RCC 7860 (cell line): Measurements from ENCODE around the gene ZNF579.

Experiments
- DNase-seq: peaks from one replicate; pipeline ENCODE4 v3.0.0-alpha.2; 2015; ENCODE audit warnings: low spot score
- FAIRE-seq: peaks from 2 replicates; lab custom pipeline; 2012; peaks lifted over from hg19 to GRCh38; lab: Jason Lieb, UNC

Gene ZNF579

GRCh38 chr19:55580628-55581144 lies at the start of gene ZNF579:
Gene ZNF579 (minus strand): TSS chr19:55580848. CDS start chr19:55579639, 1,209 bp downstream.
- peak; percentile 50 for DNase-seq
- no peak for FAIRE-seq

GRCh38 chr19:55626350-55626749 lies 45.7 kb upstream of the ZNF579 start:
- DNase-seq = no peak
- FAIRE-seq = no peak

DNA sequence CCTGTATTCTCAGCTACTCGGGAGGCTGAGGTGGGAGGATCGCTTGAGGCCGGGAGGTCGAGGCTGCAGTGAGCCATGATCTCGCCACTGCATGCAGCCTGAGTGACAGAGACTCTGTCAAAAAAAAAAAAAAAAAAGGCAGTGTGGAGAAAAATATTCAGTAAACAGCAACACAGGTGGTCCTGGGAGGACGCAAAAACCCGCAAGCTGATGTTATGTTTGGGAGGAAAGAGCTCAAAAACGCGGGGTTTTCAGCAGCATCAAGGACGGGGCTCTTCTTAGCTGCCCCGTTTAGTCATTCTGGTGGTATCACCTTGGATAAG lies 44.3 kb upstream of the ZNF579 start:
- FAIRE-seq (no peak), DNase-seq (no peak)

- FAIRE-seq = no peak
- DNase-seq = peak; percentile 76
These were observed 43.7 kb upstream of the ZNF579 start, which contains the start of gene ZNF784 for GRCh38 chr19:55624109-55625003. Gene ZNF784 (minus strand): TSS chr19:55624566. CDS start chr19:55624561, 5 bp downstream.

- FAIRE-seq = no peak
These were observed 42.9 kb upstream of the ZNF579 start for GRCh38 chr19:55623561-55623960.

DNA sequence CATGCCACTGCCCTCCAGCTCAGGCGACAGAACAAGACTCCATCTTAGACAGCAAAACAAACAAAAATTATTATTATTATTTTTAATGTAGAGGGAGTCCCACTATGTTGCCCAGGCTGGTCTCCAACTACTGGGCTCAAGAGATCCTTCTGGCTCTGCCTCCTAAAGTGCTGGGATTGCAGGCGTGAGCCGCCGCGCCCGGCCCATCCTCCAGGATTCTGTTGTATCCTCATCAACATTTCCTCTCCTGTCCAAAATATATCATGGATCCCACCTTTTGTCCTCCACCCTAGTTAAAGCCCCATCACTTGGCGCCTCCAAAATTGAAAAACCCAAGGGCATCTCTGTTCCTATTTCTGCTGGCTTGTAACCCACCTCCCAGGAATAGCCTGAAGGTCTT lies 42.5 kb upstream of the ZNF579 start:
- FAIRE-seq = no peak
- no peak for DNase-seq

More at GRCh38 chr19:55623561-55623960, 42.9 kb upstream of the ZNF579 start:
- DNase-seq = no peak

- FAIRE-seq (no peak), DNase-seq (no peak)
These were observed 41.8 kb upstream of the ZNF579 start for GRCh38 chr19:55622242-55622969.

- DNase-seq = no peak
- FAIRE-seq = no peak
These were observed 41.1 kb upstream of the ZNF579 start for GRCh38 chr19:55621673-55622231.

DNA sequence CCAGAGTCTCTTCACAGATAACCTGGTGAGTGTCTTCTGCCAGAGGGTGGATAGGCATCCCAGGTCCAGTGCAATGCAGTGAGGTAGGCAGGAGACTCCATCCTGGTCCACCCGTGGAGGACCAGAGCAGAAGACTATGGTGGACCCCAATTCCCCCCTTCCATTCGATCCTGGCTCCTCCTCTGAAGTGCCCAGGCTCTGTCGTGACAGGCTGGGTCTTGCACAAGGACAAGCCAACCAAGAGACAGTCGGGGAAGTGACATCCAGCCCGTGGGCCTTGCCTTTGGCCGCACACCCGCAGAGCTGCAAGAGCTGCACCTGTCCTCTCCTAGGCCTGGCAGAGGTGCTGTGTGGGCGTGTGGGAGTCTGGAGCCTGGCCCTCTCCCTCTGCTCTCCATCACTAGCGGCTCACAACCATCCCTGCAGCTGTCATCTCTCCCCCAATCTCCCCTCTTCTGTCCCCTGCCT lies 40.6 kb upstream of the ZNF579 start:
- no peak for DNase-seq
- no peak for FAIRE-seq

DNA sequence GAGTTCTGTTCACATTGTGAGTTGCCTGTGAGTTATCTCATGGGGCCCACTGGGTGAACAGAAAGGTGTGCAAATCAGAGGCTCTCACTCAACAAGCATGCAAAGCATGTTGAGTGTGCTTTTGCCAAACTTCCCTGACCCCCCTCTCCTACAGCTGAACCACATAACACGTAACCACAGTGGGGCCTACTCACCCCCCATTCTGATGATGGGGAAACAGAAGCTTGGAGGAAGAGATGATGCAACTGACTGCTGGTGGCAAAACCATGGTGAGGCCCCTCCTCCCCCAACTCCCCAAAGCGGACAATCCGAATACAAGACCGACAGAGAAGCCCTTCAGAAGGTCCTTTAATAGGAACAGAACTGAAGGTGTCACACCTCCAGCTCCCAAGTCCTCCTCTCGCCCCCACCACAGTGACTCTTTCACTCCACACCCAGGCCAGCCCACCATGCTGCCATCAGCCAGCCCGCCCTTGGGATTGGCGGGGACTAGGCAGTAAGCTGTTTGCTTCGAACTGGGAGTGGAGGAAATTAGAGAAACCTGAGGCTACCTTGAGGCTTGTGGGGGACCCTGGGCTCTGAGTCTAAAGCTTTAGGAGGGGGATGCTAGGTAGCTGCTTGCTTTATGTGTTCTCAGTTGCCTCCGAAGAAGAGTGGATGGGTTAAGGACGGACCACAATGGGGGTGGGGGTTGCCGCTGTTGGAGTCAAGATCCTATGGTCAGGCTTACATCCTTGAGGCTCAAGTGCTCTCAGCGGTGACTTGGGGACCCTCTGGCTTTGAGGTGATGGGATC lies 40.0 kb upstream of the ZNF579 start:
- no peak for FAIRE-seq
- DNase-seq = no peak

GRCh38 chr19:55619286-55619685 lies 38.6 kb upstream of the ZNF579 start:
- DNase-seq (no peak), FAIRE-seq (no peak)

DNA sequence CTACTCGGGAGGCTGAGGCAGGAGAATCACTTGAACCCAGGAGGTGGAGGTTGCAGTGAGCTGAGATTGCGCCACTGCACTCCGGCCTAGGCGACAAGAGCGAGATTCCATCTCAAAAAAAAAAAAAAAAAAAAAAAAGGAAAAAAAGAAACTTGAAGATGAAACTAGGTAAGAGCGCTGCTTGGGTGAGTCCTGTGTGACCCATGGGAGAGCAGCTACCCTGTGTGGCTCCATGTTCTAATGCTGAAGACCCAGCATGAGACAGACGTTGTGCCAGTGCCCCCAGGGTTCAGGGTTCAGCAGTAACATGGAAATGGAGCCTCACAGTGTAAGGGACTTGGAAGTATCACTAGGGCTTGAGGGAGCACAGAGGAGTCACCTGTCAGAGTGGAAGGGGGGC lies 37.8 kb upstream of the ZNF579 start:
- DNase-seq = no peak
- FAIRE-seq = no peak

- no peak for FAIRE-seq
- no peak for DNase-seq
These were observed 36.8 kb upstream of the ZNF579 start for GRCh38 chr19:55617426-55617825.

- FAIRE-seq (no peak), DNase-seq (no peak)
These were observed 35.8 kb upstream of the ZNF579 start for GRCh38 chr19:55616395-55616875.

- FAIRE-seq (no peak), DNase-seq (no peak)
These were observed 35.1 kb upstream of the ZNF579 start for GRCh38 chr19:55615543-55616394.

DNA sequence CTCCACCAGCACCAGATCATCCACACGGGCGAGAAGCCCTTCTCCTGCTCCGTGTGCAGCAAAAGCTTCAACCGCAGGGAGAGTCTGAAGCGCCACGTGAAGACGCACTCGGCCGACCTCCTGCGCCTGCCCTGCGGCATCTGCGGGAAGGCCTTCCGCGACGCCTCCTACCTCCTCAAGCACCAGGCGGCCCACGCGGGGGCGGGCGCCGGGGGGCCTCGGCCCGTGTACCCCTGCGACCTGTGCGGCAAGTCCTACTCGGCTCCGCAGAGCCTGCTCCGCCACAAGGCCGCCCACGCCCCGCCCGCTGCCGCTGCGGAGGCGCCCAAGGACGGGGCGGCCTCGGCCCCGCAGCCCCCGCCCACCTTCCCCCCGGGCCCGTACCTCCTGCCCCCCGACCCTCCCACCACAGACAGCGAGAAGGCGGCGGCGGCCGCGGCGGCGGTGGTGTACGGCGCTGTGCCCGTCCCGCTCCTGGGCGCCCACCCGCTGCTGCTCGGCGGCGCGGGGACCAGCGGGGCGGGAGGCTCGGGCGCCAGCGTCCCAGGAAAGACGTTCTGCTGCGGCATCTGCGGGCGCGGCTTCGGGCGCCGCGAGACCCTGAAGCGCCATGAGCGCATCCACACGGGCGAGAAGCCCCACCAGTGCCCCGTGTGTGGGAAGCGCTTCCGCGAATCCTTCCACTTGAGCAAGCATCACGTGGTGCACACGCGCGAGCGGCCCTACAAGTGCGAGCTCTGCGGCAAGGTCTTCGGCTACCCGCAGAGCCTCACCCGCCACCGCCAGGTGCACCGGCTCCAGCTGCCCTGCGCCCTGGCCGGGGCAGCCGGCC lies 34.3 kb upstream of the ZNF579 start:
- no peak for DNase-seq
- no peak for FAIRE-seq

- DNase-seq (no peak), FAIRE-seq (no peak)
These were observed 33.5 kb upstream of the ZNF579 start for GRCh38 chr19:55613930-55614710.

GRCh38 chr19:55613396-55613795 lies 32.7 kb upstream of the ZNF579 start:
- DNase-seq (no peak), FAIRE-seq (no peak)
